Measurements from ENCODE around the gene CCL13. TPM values are rescaled to one million over a fixed set of nuclear protein-coding genes. Genes with fewer than 3 reads are reported as not detected.

Gene CCL13
- total RNA-seq, 1 experiment from 2014 or later, result not detected

DNA sequence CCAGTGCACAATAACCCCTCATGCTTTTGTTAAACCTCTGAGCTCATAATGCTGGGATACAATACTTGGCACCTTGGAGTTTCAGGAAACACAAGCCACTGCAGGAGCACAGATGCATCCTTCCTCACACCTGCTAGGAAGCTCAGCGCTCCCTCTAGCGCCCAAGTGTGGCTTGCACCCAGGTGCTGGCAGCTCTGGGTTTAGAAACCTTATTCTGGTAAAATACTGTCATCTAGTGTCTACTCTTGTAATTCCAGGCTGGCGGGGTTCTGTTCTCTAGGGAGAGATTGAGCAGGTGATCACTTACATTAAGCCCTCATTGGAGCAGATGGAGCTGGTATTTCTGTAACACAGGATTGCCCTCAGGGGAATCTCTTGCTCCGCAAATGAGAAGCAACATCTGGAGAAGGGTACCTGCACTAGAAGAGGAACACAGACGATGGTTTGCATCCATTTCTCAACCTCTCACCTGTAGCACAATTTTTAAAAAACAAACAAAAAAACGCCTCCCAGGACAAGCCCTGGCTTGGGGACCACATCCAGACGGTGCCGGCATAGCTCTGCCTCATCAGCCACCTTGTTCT lies 5.3 kb downstream of the CCL13 start:
- no TSS peak for BruUV-seq (replicated peaks)
- POLR2A ChIA-PET (ENCODE audit: unreplicated experiment), result no interaction called here
- H2AFZ ChIP-seq, result no peak overlapping the region

DNA sequence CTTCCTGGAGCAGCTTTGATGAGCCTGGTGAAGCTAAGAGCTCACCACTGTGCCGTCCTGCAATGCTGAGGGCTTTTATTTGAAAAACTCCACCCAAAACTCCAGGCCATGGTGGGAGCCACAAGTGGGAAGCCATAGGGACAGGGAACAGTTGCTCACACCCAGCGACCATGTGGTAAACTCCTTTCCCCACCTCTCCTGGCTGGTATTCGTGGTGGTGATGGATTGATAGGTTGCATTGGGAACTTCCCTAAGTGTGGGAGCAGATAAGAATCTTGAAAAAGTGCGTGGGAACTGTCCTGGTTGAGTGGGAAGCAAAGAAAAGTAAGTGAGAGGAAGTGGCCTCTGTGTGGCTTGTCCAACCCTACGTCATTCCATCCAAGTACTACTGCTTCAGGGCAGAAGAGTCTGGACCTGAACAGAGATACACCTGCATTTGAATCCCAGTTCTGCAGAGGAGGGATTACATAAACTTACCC lies 6.9 kb downstream of the CCL13 start, which contains the start of gene CCL1:
CCL1 (minus strand) TSS at position 51 of the 479 bp plus-strand sequence. CDS start 72 bp downstream, outside the sequence.
- CTCF ChIA-PET, result no interaction called here
- intact Hi-C loops (cut with micrococcal nuclease; ENCODE audit: unreplicated experiment), result no loop called here
- BruUV-seq (replicated peaks), result no TSS peak

More for the DNA sequence above, 5.3 kb downstream of the CCL13 start:
- Histone ChIP-seq H3K27me3 (ENCODE audit: insufficient read depth, low read depth) (no peaks in the 10 kb centered on the region), H3K27ac (no peak overlapping the region), H3F3A (ENCODE audit: insufficient read depth, low read depth) (no peaks in the 10 kb centered on the region), H3K9me2 (ENCODE audit: insufficient read depth) (no peaks in the 10 kb centered on the region), H3K4me3 (no peak overlapping the region), H3K4me2 (no peak overlapping the region), H3K79me2 (ENCODE audit: low read depth) (no peaks in the 10 kb centered on the region), H4K20me1 (ENCODE audit: insufficient read depth) (no peaks in the 10 kb centered on the region), H3K36me3 (ENCODE audit: low read depth) (no peaks in the 10 kb centered on the region), H3K4me1 (replicated peaks; ENCODE audit: insufficient read depth) (no peaks in the 10 kb centered on the region), H3K9me3 (ENCODE audit: insufficient read depth, low read depth) (no peaks in the 10 kb centered on the region)
- intact Hi-C loops (cut with micrococcal nuclease; ENCODE audit: unreplicated experiment), result loop anchor here (1.0 kb wide), 1 partner anchor 161 kb away; no protein-coding TSS in a partner anchor
- peak; percentile 61 to 68 for DNase-seq
- CTCF ChIA-PET, result interaction anchor here (0.6 kb wide), 2 partner anchors 158 to 190 kb away, joined by 3 to 4 read pairs; no protein-coding TSS in a partner anchor
- TF ChIP-seq, protein P1, sequence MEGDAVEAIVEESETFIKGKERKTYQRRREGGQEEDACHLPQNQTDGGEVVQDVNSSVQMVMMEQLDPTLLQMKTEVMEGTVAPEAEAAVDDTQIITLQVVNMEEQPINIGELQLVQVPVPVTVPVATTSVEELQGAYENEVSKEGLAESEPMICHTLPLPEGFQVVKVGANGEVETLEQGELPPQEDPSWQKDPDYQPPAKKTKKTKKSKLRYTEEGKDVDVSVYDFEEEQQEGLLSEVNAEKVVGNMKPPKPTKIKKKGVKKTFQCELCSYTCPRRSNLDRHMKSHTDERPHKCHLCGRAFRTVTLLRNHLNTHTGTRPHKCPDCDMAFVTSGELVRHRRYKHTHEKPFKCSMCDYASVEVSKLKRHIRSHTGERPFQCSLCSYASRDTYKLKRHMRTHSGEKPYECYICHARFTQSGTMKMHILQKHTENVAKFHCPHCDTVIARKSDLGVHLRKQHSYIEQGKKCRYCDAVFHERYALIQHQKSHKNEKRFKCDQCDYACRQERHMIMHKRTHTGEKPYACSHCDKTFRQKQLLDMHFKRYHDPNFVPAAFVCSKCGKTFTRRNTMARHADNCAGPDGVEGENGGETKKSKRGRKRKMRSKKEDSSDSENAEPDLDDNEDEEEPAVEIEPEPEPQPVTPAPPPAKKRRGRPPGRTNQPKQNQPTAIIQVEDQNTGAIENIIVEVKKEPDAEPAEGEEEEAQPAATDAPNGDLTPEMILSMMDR (conservative IDR thresholded peaks at IDR 0.05), result peak; percentile 88
- TF ChIP-seq EZH2 (IDR thresholded peaks at IDR 0.05; ENCODE audit: low read depth), result no peak

DNA sequence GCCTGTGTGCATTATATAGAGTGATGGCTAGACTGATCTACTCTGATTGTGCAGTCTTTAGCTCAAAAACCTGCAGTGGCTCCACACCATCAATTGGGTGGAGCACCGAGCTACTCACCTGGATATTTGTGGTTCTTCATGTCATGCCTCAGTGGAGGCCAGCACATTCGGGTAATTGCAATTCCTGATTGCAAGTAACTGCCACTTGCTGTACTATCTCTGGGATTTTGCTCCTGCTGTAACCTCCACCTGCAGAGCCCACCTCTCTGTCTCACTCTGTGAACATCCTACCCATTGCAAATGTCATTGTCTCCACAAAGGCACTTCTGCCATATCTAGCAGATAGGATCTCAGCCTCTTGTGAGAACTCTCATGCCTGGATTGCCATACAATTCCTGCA lies 8.5 kb downstream of the CCL13 start:
- Histone ChIP-seq H3K27me3 (ENCODE audit: insufficient read depth, low read depth) (peaks cover 15% of the 10 kb centered on the region), H2AFZ (no peak overlapping the region), H4K20me1 (ENCODE audit: insufficient read depth) (no peaks in the 10 kb centered on the region), H3F3A (ENCODE audit: insufficient read depth, low read depth) (no peaks in the 10 kb centered on the region), H3K79me2 (ENCODE audit: low read depth) (no peaks in the 10 kb centered on the region), H3K36me3 (ENCODE audit: low read depth) (no peaks in the 10 kb centered on the region), H3K4me1 (replicated peaks; ENCODE audit: insufficient read depth) (no peaks in the 10 kb centered on the region), H3K27ac (no peak overlapping the region), H3K4me2 (no peak overlapping the region), H3K9me2 (ENCODE audit: insufficient read depth) (no peaks in the 10 kb centered on the region), H3K4me3 (no peak overlapping the region), H3K9me3 (ENCODE audit: insufficient read depth, low read depth) (no peaks in the 10 kb centered on the region)
- CTCF ChIA-PET, result no interaction called here
- BruUV-seq (replicated peaks), result no TSS peak
- TF ChIP-seq EZH2 (IDR thresholded peaks at IDR 0.05; ENCODE audit: low read depth), result no peak
- TF ChIP-seq, protein P1 (conservative IDR thresholded peaks at IDR 0.05), result no peak
- DNase-seq, result no peak
- intact Hi-C loops (cut with micrococcal nuclease; ENCODE audit: unreplicated experiment), result no loop called here
- POLR2A ChIA-PET (ENCODE audit: unreplicated experiment), result no interaction called here

More for the DNA sequence above, 6.9 kb downstream of the CCL13 start, which contains the start of gene CCL1:
- Histone ChIP-seq H4K20me1 (ENCODE audit: insufficient read depth) (no peaks in the 10 kb centered on the region), H3K79me2 (ENCODE audit: low read depth) (no peaks in the 10 kb centered on the region), H3F3A (ENCODE audit: insufficient read depth, low read depth) (no peaks in the 10 kb centered on the region), H3K4me2 (no peak within 1 kb of the TSS), H3K36me3 (ENCODE audit: low read depth) (no peaks in the 10 kb centered on the region), H3K27ac (no peak within 1 kb of the TSS), H3K27me3 (ENCODE audit: insufficient read depth, low read depth) (peaks cover 12% of the 10 kb centered on the region), H3K4me1 (replicated peaks; ENCODE audit: insufficient read depth) (no peaks in the 10 kb centered on the region), H2AFZ (no peak within 1 kb of the TSS), H3K9me3 (ENCODE audit: insufficient read depth, low read depth) (no peaks in the 10 kb centered on the region), H3K4me3 (no peak within 1 kb of the TSS), H3K9me2 (ENCODE audit: insufficient read depth) (no peaks in the 10 kb centered on the region)
- no peak for DNase-seq
- TF ChIP-seq, protein P1 (conservative IDR thresholded peaks at IDR 0.05), result no peak
- TF ChIP-seq EZH2 (IDR thresholded peaks at IDR 0.05; ENCODE audit: low read depth), result no peak
- POLR2A ChIA-PET (ENCODE audit: unreplicated experiment), result no interaction called here
